Heart left ventricle (tissue), 16 donors: Measurements from ENCODE around the gene KCNK17. TPM values are rescaled to one million over a fixed set of nuclear protein-coding genes. Genes with fewer than 3 reads are reported as not detected.

Source experiments
- ATAC-seq, 4 donors: fragments of 200-7000 bp; cut with Tn5 transposase; one replicate each; pipeline ENCODE4 v1.9.1; 2020 to 2022; ENCODE audit warnings: moderate library complexity in 4 of 4, mild to moderate bottlenecking in 3 of 4, moderate number of reproducible peaks in 1 of 4
- DNase-seq, 5 donors: peaks; one replicate each; pipeline ENCODE4 v3.0.0-alpha.2; 2020
- H3K27ac ChIP-seq, 12 donors: fragments of 200-600 bp; sonication (generic) in 4 of 12; one replicate each; pipeline versions ENCODE4 v1.5.0 to v1.8.0; 2016 to 2022; ENCODE audit warnings: mild to moderate bottlenecking in 2 of 12
- H3K27me3 ChIP-seq, 9 donors: fragments of 200-600 bp; sonication (generic) in 2 of 9; one replicate each; pipeline versions ENCODE4 v1.5.1 to v1.8.0; 2016 to 2022; ENCODE audit warnings: mild to moderate bottlenecking in 3 of 9
- H3K36me3 ChIP-seq, 9 donors: fragments of 200-600 bp; sonication (generic) in 2 of 9; one replicate each; pipeline versions ENCODE4 v1.5.0 to v1.8.0; 2018 to 2022; ENCODE audit warnings: mild to moderate bottlenecking in 2 of 9
- H3K4me1 ChIP-seq, 12 donors: fragments of 200-600 bp; sonication (generic) in 4 of 12; one replicate each; pipeline versions ENCODE4 v1.5.0 to v1.8.0; 2016 to 2022; ENCODE audit warnings: mild to moderate bottlenecking in 3 of 12
- H3K4me3 ChIP-seq, 12 donors: fragments of 200-600 bp; sonication (generic) in 4 of 12; one replicate each; pipeline versions ENCODE4 v1.5.0 to v1.8.0; 2017 to 2022; ENCODE audit warnings: mild to moderate bottlenecking in 9 of 12, moderate library complexity in 4 of 12
- H3K9me3 ChIP-seq, 12 donors: fragments of 200-600 bp; sonication (generic) in 4 of 12; one replicate each; pipeline versions ENCODE4 v1.5.0 to v1.8.0; 2016 to 2022; ENCODE audit warnings: mild to moderate bottlenecking in 1 of 12
- POLR2A ChIP-seq, 2 donors: fragments of 450-650 bp; IDR thresholded peaks; one replicate each; pipeline ENCODE4 v1.6.1; 2017; ENCODE audit warnings: antibody characterized with exemption in 2 of 2, mild to moderate bottlenecking in 2 of 2, moderate library complexity in 2 of 2
- WGBS, 4 donors: extraction: QIAGEN DNeasy Blood & Tissue Kit in 2 of 4; methylation state at CpG; one replicate each; pipeline versions ENCODE4 v1.1.5 to v1.1.7; 2013 to 2018; 5-methylcytosine and 5-hydroxymethylcytosine counted together
- intact Hi-C, 10 donors: fragments of 100-400 bp; cut with DNase I; formaldehyde crosslinking; loops; one replicate each; pipeline versions ENCODE4 v1.11.1 to v1.14.2; 2022
- polyA plus RNA-seq, 2 donors: library from polyadenylated mRNA; stranded (reverse); fragments of 200-250 nt; gene quantifications; one replicate each; pipeline ENCODE4 v1.2.3, GENCODE V29; 2013
- total RNA-seq, 9 donors: library from RNA; depleted of rRNA in 2 of 9; stranded (reverse); fragments of >200 nt in 2 of 9; fragmentation: NEBNext Ultra II Directional in 3 of 9; extraction: Animal tissue kit (Norgen Biotek cat#: 25700) in 3 of 9; gene quantifications; one replicate each; pipeline versions ENCODE4 v1.1.0 to v1.2.4, GENCODE V29; 2016 to 2023
- TF ChIP-seq, protein P1 (sequence below), 12 donors: fragments of 200-600 bp; sonication (generic) in 4 of 12; IDR thresholded peaks; one replicate each; pipeline versions ENCODE4 v1.5.0 to v1.8.0; 2018 to 2022; ENCODE audit warnings: antibody characterized with exemption in 12 of 12, mild to moderate bottlenecking in 5 of 12
- donor health status: ischemic (EF 13 %, LVEDD 7.1; RV severe dilation, severe dysfunction).
- donor health status: healthy with polysubstance abuse.
- donor health status: DM: no; HTN: yes; CAD: no.
- donor health status: DM: no; HTN: no; CAD: no.
- donor health status: ischemic (EF 25% LVEDD 6.9; RV normal size, moderate dysfunction).
- donor health status: ischemic (EF 25% LVEDD 5.7; RV mildly dilated, moderate dysfunction).
- donor health status: healthy.
- donor health status: DM: yes; HTN: yes; CAD: no.
- donor health status: ischemic (EF 35%, LVEDD 5.7; RV mildly dilated, moderate dysfunction).
- donor health status: nonischemic (EF 11% LVEDD 7.7; RV severe dilation, severe dysfunction).
- donor health status: DM: yes; HTN: yes; CAD: no.
- donor health status: PGD.
- donor health status: ischemic (EF 29% LVEDD 5.4; RV normal size, mild dysfunction).
- donor health status: nonischemic (EF 23%, LVEDD 6.1; RV moderate dilation, normal function).

Gene KCNK17
- total and polyA plus RNA-seq, 11 donors, result 0.06 to 0.36 (median 0.22) TPM; not detected in 5

- H3K36me3 ChIP-seq, result no peaks in the 10 kb centered on the region
- no peak overlapping the region for H3K4me3 ChIP-seq
- intact Hi-C loops, result no loop called here
- peaks cover 0 to 13% (median 5%) of the 10 kb centered on the region in 9 donors for H3K27me3 ChIP-seq
- peaks cover 0 to 9% (median 0%) of the 10 kb centered on the region in 12 donors for H3K4me1 ChIP-seq
- 53 to 69% (median 61%) methylated on average over 13 of the region's 13 CpGs for WGBS, 4 donors
- TF ChIP-seq, protein P1, sequence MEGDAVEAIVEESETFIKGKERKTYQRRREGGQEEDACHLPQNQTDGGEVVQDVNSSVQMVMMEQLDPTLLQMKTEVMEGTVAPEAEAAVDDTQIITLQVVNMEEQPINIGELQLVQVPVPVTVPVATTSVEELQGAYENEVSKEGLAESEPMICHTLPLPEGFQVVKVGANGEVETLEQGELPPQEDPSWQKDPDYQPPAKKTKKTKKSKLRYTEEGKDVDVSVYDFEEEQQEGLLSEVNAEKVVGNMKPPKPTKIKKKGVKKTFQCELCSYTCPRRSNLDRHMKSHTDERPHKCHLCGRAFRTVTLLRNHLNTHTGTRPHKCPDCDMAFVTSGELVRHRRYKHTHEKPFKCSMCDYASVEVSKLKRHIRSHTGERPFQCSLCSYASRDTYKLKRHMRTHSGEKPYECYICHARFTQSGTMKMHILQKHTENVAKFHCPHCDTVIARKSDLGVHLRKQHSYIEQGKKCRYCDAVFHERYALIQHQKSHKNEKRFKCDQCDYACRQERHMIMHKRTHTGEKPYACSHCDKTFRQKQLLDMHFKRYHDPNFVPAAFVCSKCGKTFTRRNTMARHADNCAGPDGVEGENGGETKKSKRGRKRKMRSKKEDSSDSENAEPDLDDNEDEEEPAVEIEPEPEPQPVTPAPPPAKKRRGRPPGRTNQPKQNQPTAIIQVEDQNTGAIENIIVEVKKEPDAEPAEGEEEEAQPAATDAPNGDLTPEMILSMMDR (IDR thresholded peaks at IDR 0.05), result no peak
- TF ChIP-seq POLR2A (IDR thresholded peaks at IDR 0.05), result no peak
- H3K9me3 ChIP-seq, result no peaks in the 10 kb centered on the region
- ATAC-seq (peak in 1 of 4 donors; percentile 45), DNase-seq (no peak)
- H3K27ac ChIP-seq, result peak overlapping the region in 2 of 12 donors; percentile 24 to 57
Observed at GRCh38 chr6:39319621-39320362, 5.6 kb upstream of the KCNK17 start.

DNA sequence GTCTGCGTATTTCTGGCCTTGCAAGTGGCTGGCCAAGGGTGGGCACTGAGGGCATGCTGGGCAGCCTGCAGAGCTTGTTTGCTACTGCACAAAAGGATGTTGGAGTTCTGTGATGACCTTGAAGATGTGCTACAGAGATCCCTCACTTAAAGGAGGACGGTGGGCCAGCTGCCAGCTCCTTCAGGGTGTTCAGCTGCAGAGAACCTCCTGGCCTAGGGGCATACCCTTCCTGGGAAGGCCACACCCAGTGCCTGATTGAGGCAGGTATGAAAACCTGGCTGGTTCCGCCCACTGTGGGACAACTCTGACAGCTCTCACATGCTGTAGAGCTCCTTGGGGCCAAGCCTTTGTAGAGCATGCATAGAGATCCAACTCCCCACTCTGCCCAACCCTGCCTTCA is 3.0 kb upstream of the KCNK17 start:
- TF ChIP-seq, protein P1 (IDR thresholded peaks at IDR 0.05), result no peak
- intact Hi-C loops, result no loop called here
- WGBS, 4 donors, result 89 to 97% (median 90%) methylated on average over 3 of the region's 3 CpGs
- Histone ChIP-seq H3K4me1 (peaks cover 0 to 19% (median 12%) of the 10 kb centered on the region in 12 donors), H3K36me3 (no peaks in the 10 kb centered on the region), H3K4me3 (no peak overlapping the region), H3K9me3 (no peaks in the 10 kb centered on the region), H3K27me3 (peaks cover 12 to 35% (median 28%) of the 10 kb centered on the region in 9 donors), H3K27ac (no peak overlapping the region)
- no peak for DNase-seq
- no peak for ATAC-seq

GRCh38 chr6:39313526-39314272 is 520 bp downstream of the KCNK17 start:
- ATAC-seq, result peak in 1 of 4 donors; percentile 28
- Histone ChIP-seq H3K27ac (no peak overlapping the region), H3K27me3 (peaks cover 17 to 59% (median 41%) of the 10 kb centered on the region in 9 donors)

More at GRCh38 chr6:39313526-39314272, 520 bp downstream of the KCNK17 start:
- Histone ChIP-seq H3K9me3 (no peaks in the 10 kb centered on the region), H3K4me3 (peak overlapping the region; percentile 10 to 57 (median 32)), H3K36me3 (no peaks in the 10 kb centered on the region), H3K4me1 (peaks cover 0 to 17% (median 10%) of the 10 kb centered on the region in 12 donors)
- intact Hi-C loops, result loop anchor here in 1 of 10 donors (5.0 kb wide), 1 partner anchor 441 kb away; no protein-coding TSS in a partner anchor
- DNase-seq, result peak in 1 of 5 donors; percentile 60
- TF ChIP-seq POLR2A (IDR thresholded peaks at IDR 0.05), result no peak
- TF ChIP-seq, protein P1 (IDR thresholded peaks at IDR 0.05), result no peak
- WGBS, 4 donors, result 1 to 4% (median 2%) methylated on average over 15 to 80 of the region's 80 CpGs
